IPS-18a (cell line): ENCODE results near the gene SERPINB6.
"Not testable (repeated sequence)": the region's sequence is repeated elsewhere in the genome, so short reads cannot be mapped to it uniquely, and the experiment has no call there.

Experiments
- H3K27ac ChIP-seq: one replicate; pipeline ENCODE4 v1.5.1; 2013; ENCODE audit warnings: low read length
- H3K27me3 ChIP-seq: one replicate; pipeline ENCODE4 v1.6.1; 2013; ENCODE audit warnings: mild to moderate bottlenecking, low read length; ENCODE audit not compliant: control insufficient read depth, insufficient read depth
- H3K36me3 ChIP-seq: one replicate; pipeline ENCODE4 v1.6.1; 2013; ENCODE audit warnings: low read depth, low read length; ENCODE audit not compliant: control insufficient read depth
- H3K4me1 ChIP-seq: one replicate; pipeline ENCODE4 v1.6.1; 2013; ENCODE audit warnings: low read depth, low read length; ENCODE audit not compliant: control insufficient read depth
- H3K4me3 ChIP-seq: one replicate; pipeline ENCODE4 v1.5.1; 2013; ENCODE audit warnings: low read length
- H3K9ac ChIP-seq: one replicate; pipeline ENCODE4 v1.6.1; 2013; ENCODE audit warnings: mild to moderate bottlenecking, low read length, moderate library complexity
- H3K9me3 ChIP-seq: one replicate; pipeline ENCODE4 v1.6.1; 2013; ENCODE audit warnings: low read depth, low read length; ENCODE audit not compliant: control insufficient read depth

The SERPINB6 gene

GRCh38 chr6:2925842-2926747 lies 45.3 kb downstream of the SERPINB6 start:
- not testable (repeated sequence) for H3K36me3 ChIP-seq, H3K4me3 ChIP-seq, H3K27me3 ChIP-seq, H3K9me3 ChIP-seq
- peak overlapping the region; percentile 55 for H3K27ac ChIP-seq
- peak overlapping the region; percentile 14 for H3K9ac ChIP-seq
- peaks cover 61% of the 10 kb centered on the region for H3K4me1 ChIP-seq

- no peaks in the 10 kb centered on the region for H3K27me3 ChIP-seq
- H3K9me3 ChIP-seq = no peaks in the 10 kb centered on the region
- no peak overlapping the region for H3K4me3 ChIP-seq
- no peak overlapping the region for H3K27ac ChIP-seq
- no peak overlapping the region for H3K9ac ChIP-seq
- H3K36me3 ChIP-seq = no peaks in the 10 kb centered on the region
- peaks cover 53% of the 10 kb centered on the region for H3K4me1 ChIP-seq
Measured at GRCh38 chr6:2921520-2922115, 49.7 kb downstream of the SERPINB6 start.

DNA sequence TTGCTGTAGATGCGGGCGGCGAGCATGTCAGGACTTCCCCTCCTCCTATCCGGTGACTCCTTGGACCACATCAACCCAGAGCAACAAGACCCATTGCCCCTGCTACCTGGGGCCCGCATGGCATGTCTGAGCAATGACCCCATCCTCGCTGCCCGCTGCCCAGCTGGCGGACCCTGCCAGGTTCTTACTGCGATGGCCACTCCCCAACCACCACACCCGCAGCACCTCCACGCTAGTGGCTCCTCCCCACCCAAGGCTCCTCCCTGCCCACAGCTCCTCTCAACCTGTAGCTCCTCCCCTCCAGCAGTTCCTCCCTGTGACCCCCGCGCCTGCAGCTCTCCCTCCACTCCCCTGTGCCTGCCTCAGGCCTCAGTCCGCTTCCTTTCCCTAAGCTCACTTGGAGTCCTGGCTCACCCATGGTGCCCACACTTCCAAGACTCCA lies 50.7 kb downstream of the SERPINB6 start:
- H3K36me3 ChIP-seq = no peaks in the 10 kb centered on the region
- H3K4me1 ChIP-seq = peaks cover 50% of the 10 kb centered on the region
- no peak overlapping the region for H3K9ac ChIP-seq
- no peak overlapping the region for H3K4me3 ChIP-seq
- H3K9me3 ChIP-seq = no peaks in the 10 kb centered on the region
- no peaks in the 10 kb centered on the region for H3K27me3 ChIP-seq
- no peak overlapping the region for H3K27ac ChIP-seq

DNA sequence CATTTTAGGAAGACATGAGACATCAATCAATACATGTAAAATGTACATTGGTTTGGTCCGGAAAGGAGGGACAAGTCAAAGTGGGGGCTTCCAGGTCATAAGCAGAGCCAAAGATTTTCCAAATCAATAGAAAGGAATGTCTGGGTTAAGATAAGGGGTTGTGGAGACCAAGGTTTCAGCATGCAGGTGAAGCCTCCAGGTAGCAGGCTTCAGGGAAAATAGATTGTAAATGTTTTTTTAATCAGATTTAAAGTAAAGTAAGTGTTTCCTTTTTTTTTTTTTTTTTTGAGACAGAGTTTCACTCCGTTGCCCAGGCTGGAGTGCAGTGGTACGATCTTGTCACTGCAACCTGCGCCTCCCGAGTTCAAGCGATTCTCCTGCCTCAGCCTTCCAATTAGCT lies 51.5 kb downstream of the SERPINB6 start:
- no peak overlapping the region for H3K27ac ChIP-seq
- H3K4me3 ChIP-seq = no peak overlapping the region
- no peak overlapping the region for H3K9ac ChIP-seq
- H3K9me3 ChIP-seq = no peaks in the 10 kb centered on the region
- no peaks in the 10 kb centered on the region for H3K27me3 ChIP-seq
- no peaks in the 10 kb centered on the region for H3K36me3 ChIP-seq
- H3K4me1 ChIP-seq = peaks cover 46% of the 10 kb centered on the region

DNA sequence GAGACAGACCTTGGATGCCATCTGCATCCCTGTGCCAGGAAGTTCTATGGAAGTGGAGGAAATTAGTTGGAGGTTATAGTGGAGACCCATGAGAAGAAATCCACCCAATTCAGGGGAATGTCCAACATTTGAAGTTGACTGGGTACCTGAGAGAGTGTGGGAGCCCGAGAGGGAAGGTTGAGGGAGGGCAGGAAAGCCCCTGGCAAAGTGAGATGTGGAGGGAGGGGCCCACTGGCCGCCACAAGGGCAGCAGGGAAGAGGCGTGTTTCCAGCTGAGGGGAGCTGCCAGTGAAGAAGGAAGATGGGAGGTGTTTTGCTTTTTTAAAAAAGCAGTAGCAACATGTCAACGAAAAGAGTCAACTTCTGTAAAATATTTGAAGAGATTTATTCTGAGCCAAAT lies 52.0 kb downstream of the SERPINB6 start:
- no peak overlapping the region for H3K27ac ChIP-seq
- H3K36me3 ChIP-seq = no peaks in the 10 kb centered on the region
- no peak overlapping the region for H3K4me3 ChIP-seq
- H3K9me3 ChIP-seq = no peaks in the 10 kb centered on the region
- H3K27me3 ChIP-seq = no peaks in the 10 kb centered on the region
- H3K4me1 ChIP-seq = peaks cover 41% of the 10 kb centered on the region
- no peak overlapping the region for H3K9ac ChIP-seq

- no peaks in the 10 kb centered on the region for H3K36me3 ChIP-seq
- no peak overlapping the region for H3K27ac ChIP-seq
- H3K27me3 ChIP-seq = no peaks in the 10 kb centered on the region
- H3K4me3 ChIP-seq = no peak overlapping the region
- peaks cover 37% of the 10 kb centered on the region for H3K4me1 ChIP-seq
- H3K9me3 ChIP-seq = no peaks in the 10 kb centered on the region
- H3K9ac ChIP-seq = no peak overlapping the region
Measured at GRCh38 chr6:2918936-2919335, 52.4 kb downstream of the SERPINB6 start.

GRCh38 chr6:2917801-2918445 lies 53.4 kb downstream of the SERPINB6 start:
- H3K36me3 ChIP-seq = no peaks in the 10 kb centered on the region
- no peak overlapping the region for H3K9ac ChIP-seq
- no peak overlapping the region for H3K4me3 ChIP-seq
- H3K27ac ChIP-seq = no peak overlapping the region
- H3K27me3 ChIP-seq = no peaks in the 10 kb centered on the region
- H3K4me1 ChIP-seq = peaks cover 32% of the 10 kb centered on the region
- no peaks in the 10 kb centered on the region for H3K9me3 ChIP-seq

- Histone ChIP-seq H3K27ac (no peak overlapping the region), H3K4me3 (no peak overlapping the region), H3K36me3 (no peaks in the 10 kb centered on the region), H3K27me3 (no peaks in the 10 kb centered on the region), H3K9me3 (no peaks in the 10 kb centered on the region), H3K4me1 (peaks cover 30% of the 10 kb centered on the region), H3K9ac (no peak overlapping the region)
Measured at GRCh38 chr6:2917065-2917464, 54.3 kb downstream of the SERPINB6 start.

GRCh38 chr6:2916158-2916925 lies 55.0 kb downstream of the SERPINB6 start:
- no peak overlapping the region for H3K27ac ChIP-seq
- H3K27me3 ChIP-seq = no peaks in the 10 kb centered on the region
- H3K4me1 ChIP-seq = peaks cover 23% of the 10 kb centered on the region
- no peak overlapping the region for H3K4me3 ChIP-seq
- no peak overlapping the region for H3K9ac ChIP-seq
- H3K9me3 ChIP-seq = no peaks in the 10 kb centered on the region
- no peaks in the 10 kb centered on the region for H3K36me3 ChIP-seq

DNA sequence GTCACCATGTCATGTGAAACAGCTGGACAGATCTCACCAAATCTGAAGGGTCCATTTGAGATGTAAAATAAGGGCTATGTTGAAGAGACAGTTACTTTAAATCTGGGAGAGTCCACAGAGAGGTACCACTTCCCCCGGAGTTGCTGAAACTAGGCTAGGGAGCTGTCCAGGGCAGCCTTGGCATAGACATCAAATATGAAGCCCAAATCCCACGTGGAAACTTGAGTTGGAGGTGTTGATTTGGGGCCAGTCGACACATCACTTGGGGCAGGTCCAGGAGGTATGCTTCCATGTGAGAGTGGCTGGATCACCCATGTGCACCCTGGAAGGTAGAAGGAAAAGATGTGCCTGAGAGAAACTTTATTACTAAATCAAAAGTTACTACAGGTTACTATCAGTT lies 56.2 kb downstream of the SERPINB6 start:
- no peak overlapping the region for H3K27ac ChIP-seq
- H3K4me3 ChIP-seq = no peak overlapping the region
- H3K4me1 ChIP-seq = peaks cover 17% of the 10 kb centered on the region
- H3K36me3 ChIP-seq = no peaks in the 10 kb centered on the region
- H3K9ac ChIP-seq = no peak overlapping the region
- no peaks in the 10 kb centered on the region for H3K27me3 ChIP-seq
- no peaks in the 10 kb centered on the region for H3K9me3 ChIP-seq

DNA sequence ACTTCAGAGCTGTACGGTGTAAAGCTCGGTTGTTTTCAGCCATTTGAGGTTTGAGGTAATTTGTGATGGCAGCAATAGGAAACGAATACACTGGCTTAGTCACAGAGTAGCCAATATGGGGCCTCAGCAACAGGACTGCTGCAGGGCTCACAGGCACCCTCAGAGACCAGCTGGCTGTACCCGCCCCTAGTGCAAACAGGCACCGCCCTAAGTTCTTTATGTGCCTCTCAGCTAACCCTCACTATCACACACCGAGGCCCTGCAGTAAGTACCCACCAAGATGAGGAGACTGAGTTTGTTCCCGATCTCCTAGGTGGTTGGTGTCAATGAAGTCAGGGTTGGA lies 57.1 kb downstream of the SERPINB6 start:
- no peak overlapping the region for H3K9ac ChIP-seq
- no peaks in the 10 kb centered on the region for H3K27me3 ChIP-seq
- H3K27ac ChIP-seq = no peak overlapping the region
- no peak overlapping the region for H3K4me3 ChIP-seq
- no peaks in the 10 kb centered on the region for H3K9me3 ChIP-seq
- peaks cover 23% of the 10 kb centered on the region for H3K4me1 ChIP-seq
- no peaks in the 10 kb centered on the region for H3K36me3 ChIP-seq
